GM23338 (cell line): Measurements from ENCODE around the gene ZNF581. TPM values are rescaled to one million over a fixed set of nuclear protein-coding genes. Genes with fewer than 3 reads are reported as not detected.

Source experiments
- ATAC-seq: fragments of 200-7000 bp; cut with Tn5 transposase; 3 replicates; pipeline ENCODE4 v1.9.1; 2020
- DNase-seq: peaks from one replicate; pipeline ENCODE4 v3.0.0-alpha.2; 2015; ENCODE audit warnings: low spot score
- H2AFZ ChIP-seq: fragments of 200-600 bp; sonication (generic); 2 replicates; pipeline ENCODE4 v1.8.0; 2016; ENCODE audit warnings: antibody characterized with exemption, mild to moderate bottlenecking, moderate library complexity
- H3F3A ChIP-seq: fragments of 200-600 bp; sonication (generic); replicated peaks from 2 replicates; pipeline ENCODE4 v1.8.0; 2017; ENCODE audit warnings: antibody characterized with exemption, mixed run types, low read depth
- H3K27ac ChIP-seq: fragments of 200-600 bp; sonication (generic); 2 replicates; pipeline ENCODE4 v1.6.1; 2016; ENCODE audit warnings: low read depth
- H3K27me3 ChIP-seq: fragments of 200-600 bp; sonication (generic); 2 replicates; pipeline ENCODE4 v1.8.0; 2016; ENCODE audit warnings: mild to moderate bottlenecking, mixed run types, moderate library complexity; ENCODE audit not compliant: insufficient read depth
- H3K36me3 ChIP-seq: fragments of 200-600 bp; sonication (generic); 2 replicates; pipeline ENCODE4 v1.8.0; 2016; ENCODE audit warnings: mild to moderate bottlenecking; ENCODE audit not compliant: insufficient read depth
- H3K4me1 ChIP-seq: fragments of 200-600 bp; sonication (generic); 2 replicates; pipeline ENCODE4 v1.8.0; 2016; ENCODE audit warnings: mild to moderate bottlenecking, moderate library complexity; ENCODE audit not compliant: insufficient read depth
- H3K4me2 ChIP-seq: fragments of 200-600 bp; sonication (generic); 2 replicates; pipeline ENCODE4 v1.7.1; 2017; ENCODE audit warnings: mixed run types
- H3K4me3 ChIP-seq: fragments of 200-600 bp; sonication (generic); 2 replicates; pipeline ENCODE4 v1.6.1; 2016; ENCODE audit warnings: mixed run types
- H3K79me2 ChIP-seq: fragments of 200-600 bp; sonication (generic); replicated peaks from 2 replicates; pipeline ENCODE4 v1.8.0; 2017; ENCODE audit warnings: mild to moderate bottlenecking; ENCODE audit not compliant: insufficient read depth
- H3K9me2 ChIP-seq: fragments of 200-600 bp; sonication (generic); 2 replicates; pipeline ENCODE4 v1.8.0; 2017; ENCODE audit not compliant: insufficient read depth
- H4K20me1 ChIP-seq: fragments of 200-600 bp; sonication (generic); replicated peaks from 2 replicates; pipeline ENCODE4 v1.8.0; 2017; ENCODE audit warnings: mild to moderate bottlenecking; ENCODE audit not compliant: insufficient read depth
- H3K27ac Mint-ChIP-seq: 2 replicates; pipeline ENCODE4 v1.8.0; 2020; ENCODE audit warnings: inconsistent platforms, mild to moderate bottlenecking, moderate library complexity, mixed read lengths
- H3K27me3 Mint-ChIP-seq: 3 replicates; pipeline ENCODE4 v1.8.0; 2022; ENCODE audit warnings: low read depth, mild to moderate bottlenecking, moderate library complexity, mixed read lengths, inconsistent platforms; ENCODE audit not compliant: insufficient read depth, poor library complexity
- H3K36me3 Mint-ChIP-seq: 3 replicates; pipeline ENCODE4 v1.8.0; 2021; ENCODE audit warnings: low read depth, mild to moderate bottlenecking, inconsistent platforms, moderate library complexity, mixed read lengths
- H3K4me1 Mint-ChIP-seq: 3 replicates; pipeline ENCODE4 v1.8.0; 2020; ENCODE audit warnings: mild to moderate bottlenecking, inconsistent platforms, mixed read lengths
- H3K4me3 Mint-ChIP-seq: 3 replicates; pipeline ENCODE4 v1.8.0; 2021; ENCODE audit warnings: moderate library complexity, mild to moderate bottlenecking, inconsistent platforms, mixed read lengths
- H3K9me3 Mint-ChIP-seq: 3 replicates; pipeline ENCODE4 v1.8.0; 2020; ENCODE audit warnings: moderate library complexity, mild to moderate bottlenecking, inconsistent platforms, mixed read lengths
- CREB1 ChIP-seq: fragments of 250-450 bp; sonication (Bioruptor Pico); IDR thresholded peaks from 2 replicates; pipeline ENCODE4 v1.5.0; 2020; ENCODE audit warnings: low read depth, mild to moderate bottlenecking, moderate library complexity
- CTCF ChIP-seq, 2 experiments: fragments of 200-600 bp in 1 of 2; sonication (generic) in 1 of 2; conservative IDR thresholded peaks; 2 replicates each; pipeline versions ENCODE4 v1.5.1 to v1.6.1; 2016 to 2017; ENCODE audit warnings: antibody characterized with exemption in 2 of 2, low read depth in 2 of 2, mild to moderate bottlenecking in 2 of 2, moderate library complexity in 1 of 2
- EZH2 ChIP-seq: fragments of 200-600 bp; sonication (generic); IDR thresholded peaks from one replicate; pipeline ENCODE4 v1.8.0; 2017; ENCODE audit warnings: antibody characterized with exemption, mild to moderate bottlenecking, low read depth; ENCODE audit not compliant: unreplicated experiment
- EZH2phosphoT487 ChIP-seq: fragments of 200-600 bp; sonication (generic); IDR thresholded peaks from one replicate; pipeline ENCODE4 v1.8.1; 2018; ENCODE audit warnings: antibody characterized with exemption; ENCODE audit not compliant: unreplicated experiment
- JUNB ChIP-seq: IDR thresholded peaks from one replicate; pipeline ENCODE4 v1.6.1; 2016; ENCODE audit warnings: antibody characterized with exemption; ENCODE audit not compliant: unreplicated experiment
- NANOG ChIP-seq: IDR thresholded peaks from 2 replicates; pipeline ENCODE4 v1.6.1; 2016; ENCODE audit warnings: antibody characterized with exemption, borderline replicate concordance
- POLR2AphosphoS5 ChIP-seq: IDR thresholded peaks from 2 replicates; pipeline ENCODE4 v1.6.1; 2016; ENCODE audit warnings: antibody characterized with exemption, low read depth
- STAT1 ChIP-seq: IDR thresholded peaks from one replicate; pipeline ENCODE4 v1.6.1; 2016; ENCODE audit warnings: antibody characterized with exemption; ENCODE audit not compliant: unreplicated experiment
- ZNF114 ChIP-seq: fragments of 250-450 bp; sonication (Bioruptor Pico); IDR thresholded peaks from 2 replicates; pipeline ENCODE4 v1.5.0; 2020; ENCODE audit warnings: mild to moderate bottlenecking, moderate library complexity
- ZNF331 ChIP-seq: fragments of 250-450 bp; sonication (Bioruptor Pico); IDR thresholded peaks from 2 replicates; pipeline ENCODE4 v1.5.0; 2020; ENCODE audit warnings: low read depth, mild to moderate bottlenecking, moderate library complexity
- ZNF462 ChIP-seq: fragments of 250-450 bp; sonication (Bioruptor Pico); IDR thresholded peaks from 2 replicates; pipeline ENCODE4 v1.5.0; 2020; ENCODE audit warnings: mild to moderate bottlenecking, moderate library complexity
- polyA plus RNA-seq: library from polyadenylated mRNA; unstranded; fragments of >200 nt; fragmentation: Nextera tagmentation; extraction: Ambion mirVana; gene quantifications from 2 replicates; pipeline ENCODE4 v1.2.1, GENCODE V29; 2016
- total RNA-seq: library from RNA; depleted of rRNA; stranded (reverse); fragments of >200 nt; shearing (Covaris generic); gene quantifications from 2 replicates; pipeline ENCODE4 v1.2.3, GENCODE V29; 2014

The ZNF581 gene
- total and polyA plus RNA-seq, 2 experiments from 2014 or later = 48.5 to 87.6 TPM

GRCh38 chr19:55618426-55618825, 25.0 kb upstream of the ZNF581 start:
- H3K27ac Mint-ChIP-seq = no peak overlapping the region
- Histone ChIP-seq H2AFZ (no peak overlapping the region), H3K79me2 (peaks cover 3% of the 10 kb centered on the region), H3K4me1 (no peaks in the 10 kb centered on the region), H4K20me1 (peaks cover 1% of the 10 kb centered on the region), H3K27me3 (no peaks in the 10 kb centered on the region), H3K9me2 (no peaks in the 10 kb centered on the region), H3F3A (peaks cover 2% of the 10 kb centered on the region; the same call in 1 of the 2 replicates), H3K4me2 (no peak overlapping the region), H3K27ac (no peak overlapping the region), H3K4me3 (no peak overlapping the region), H3K36me3 (no peaks in the 10 kb centered on the region)
- H3K4me1 Mint-ChIP-seq = peaks cover 5% of the 10 kb centered on the region; the same call in 1 of the 3 replicates
- peaks cover 17% of the 10 kb centered on the region for H3K27me3 Mint-ChIP-seq
- H3K4me3 Mint-ChIP-seq = 0 out of 3 replicates have a peak overlapping the region, but pooled peaks have one; percentile 27
- no peak for TF ChIP-seq STAT1
- no peak for TF ChIP-seq CTCF (conservative IDR thresholded peaks at IDR 0.05; ENCODE audit: low read depth in 2 of 2)
- H3K36me3 Mint-ChIP-seq = peaks cover 45% of the 10 kb centered on the region
- peaks cover 5% of the 10 kb centered on the region for H3K9me3 Mint-ChIP-seq
- peak; percentile 0 for DNase-seq
- no peak for ATAC-seq

GRCh38 chr19:55619286-55619685, 24.2 kb upstream of the ZNF581 start:
- Histone ChIP-seq H4K20me1 (peaks cover 5% of the 10 kb centered on the region), H3K4me2 (no peak overlapping the region), H3K27ac (no peak overlapping the region), H3K36me3 (no peaks in the 10 kb centered on the region), H3K27me3 (no peaks in the 10 kb centered on the region), H3F3A (peaks cover 5% of the 10 kb centered on the region; the same call in 1 of the 2 replicates), H2AFZ (no peak overlapping the region), H3K79me2 (peaks cover 9% of the 10 kb centered on the region), H3K4me1 (no peaks in the 10 kb centered on the region), H3K4me3 (no peak overlapping the region), H3K9me2 (no peaks in the 10 kb centered on the region)
- Mint-ChIP-seq H3K27me3 (peaks cover 17% of the 10 kb centered on the region), H3K27ac (no peak overlapping the region), H3K36me3 (peaks cover 51% of the 10 kb centered on the region), H3K4me3 (no peak overlapping the region), H3K9me3 (peaks cover 5% of the 10 kb centered on the region), H3K4me1 (peaks cover 11% of the 10 kb centered on the region; the same call in 2 of the 3 replicates)
- ATAC-seq (no peak), DNase-seq (no peak)
- TF ChIP-seq ZNF462 (CRISPR knock-in tag) (no peak), EZH2 (no peak), JUNB (no peak), ZNF114 (no peak), CTCF (conservative IDR thresholded peaks at IDR 0.05; ENCODE audit: low read depth in 2 of 2) (no peak), ZNF331 (no peak), POLR2AphosphoS5 (no peak), CREB1 (CRISPR knock-in tag) (no peak), EZH2phosphoT487 (no peak), NANOG (no peak), STAT1 (no peak)
